WTC11 (cell line): ENCODE data around the gene MTOR.

Experiments
- ARID4B ChIP-seq: sonication (generic); formaldehyde crosslinking; IDR thresholded peaks from 2 replicates; pipeline ENCODE4 v1.8.0; 2023; ENCODE audit warnings: missing genetic modification reagents, mild to moderate bottlenecking, borderline replicate concordance
- ATF2 ChIP-seq: sonication (generic); formaldehyde crosslinking; IDR thresholded peaks from 2 replicates; pipeline ENCODE4 v1.8.1; 2022; ENCODE audit warnings: low read depth, missing genetic modification reagents, borderline replicate concordance
- ATF3 ChIP-seq: sonication (generic); formaldehyde crosslinking; conservative IDR thresholded peaks from 2 replicates; pipeline ENCODE4 v1.8.1; 2022; ENCODE audit warnings: mild to moderate bottlenecking, missing genetic modification reagents
- CBFB ChIP-seq: sonication (generic); formaldehyde crosslinking; IDR thresholded peaks from 2 replicates; pipeline ENCODE4 v1.8.1; 2022; ENCODE audit warnings: mild to moderate bottlenecking, low read depth, missing genetic modification reagents
- CTCF ChIP-seq: fragments of 200-600 bp; IDR thresholded peaks from 2 replicates; pipeline ENCODE4 v1.8.0; 2022; ENCODE audit warnings: antibody characterized with exemption
- MAX ChIP-seq: sonication (generic); formaldehyde crosslinking; IDR thresholded peaks from 2 replicates; pipeline ENCODE4 v1.8.0; 2022; ENCODE audit warnings: mild to moderate bottlenecking, missing genetic modification reagents
- NR3C1 ChIP-seq: sonication (generic); formaldehyde crosslinking; conservative IDR thresholded peaks from 2 replicates; pipeline ENCODE4 v1.8.1; 2023; ENCODE audit warnings: low read depth, mild to moderate bottlenecking, missing genetic modification reagents
- USF1 ChIP-seq: sonication (generic); formaldehyde crosslinking; IDR thresholded peaks from 2 replicates; pipeline ENCODE4 v1.8.0; 2022; ENCODE audit warnings: mild to moderate bottlenecking, missing genetic modification reagents
- ZNF281 ChIP-seq: sonication (generic); formaldehyde crosslinking; IDR thresholded peaks from 2 replicates; pipeline ENCODE4 v1.8.0; 2023; ENCODE audit warnings: mild to moderate bottlenecking, missing genetic modification reagents
- ZNF396 ChIP-seq: fragments of 250-450 bp; sonication (Bioruptor Pico); IDR thresholded peaks from 2 replicates; pipeline ENCODE4 v1.8.0; 2021; ENCODE audit warnings: mild to moderate bottlenecking, moderate library complexity, borderline replicate concordance
- ZNF532 ChIP-seq: fragments of 250-450 bp; sonication (Bioruptor Pico); IDR thresholded peaks from 2 replicates; pipeline ENCODE4 v1.9.0; 2021; ENCODE audit warnings: mild to moderate bottlenecking, borderline replicate concordance

GRCh38 chr1:11256299-11256698, 6.1 kb downstream of the MTOR start:
- no peak for TF ChIP-seq CTCF
- no peak for TF ChIP-seq ZNF396 (CRISPR knock-in tag)
- no peak for TF ChIP-seq ATF3 (CRISPR knock-in tag)
- TF ChIP-seq MAX (CRISPR knock-in tag) = no peak
- no peak for TF ChIP-seq CBFB (CRISPR knock-in tag)
- no peak for TF ChIP-seq ZNF532 (CRISPR knock-in tag)
- no peak for TF ChIP-seq NR3C1 (CRISPR knock-in tag)
- TF ChIP-seq ARID4B (CRISPR knock-in tag) = no peak
- no peak for TF ChIP-seq ATF2 (CRISPR knock-in tag)
- no peak for TF ChIP-seq ZNF281 (CRISPR knock-in tag)
- TF ChIP-seq USF1 (CRISPR knock-in tag) = no peak
